Hepatocyte (in vitro differentiated cells): Measurements from ENCODE around the gene SF3B1. TPM values are rescaled to one million over a fixed set of nuclear protein-coding genes. Genes with fewer than 3 reads are reported as not detected.
"Not testable (repeated sequence)": the region's sequence is repeated elsewhere in the genome, so short reads cannot be mapped to it uniquely, and the experiment has no call there.

Source experiments
- DNase-seq: peaks from one replicate; pipeline ENCODE4 v3.0.0-alpha.2; 2016; ENCODE audit warnings: low spot score
- H2AFZ ChIP-seq: fragments of 200-600 bp; sonication (generic); 2 replicates; pipeline ENCODE4 v1.6.0; 2016; ENCODE audit warnings: antibody characterized with exemption, mild to moderate bottlenecking
- H3K27ac ChIP-seq: fragments of 200-600 bp; sonication (generic); 2 replicates; pipeline ENCODE4 v1.5.1; 2016; ENCODE audit warnings: mild to moderate bottlenecking
- H3K27me3 ChIP-seq: fragments of 200-600 bp; sonication (generic); 2 replicates; pipeline ENCODE4 v1.6.1; 2016
- H3K36me3 ChIP-seq: fragments of 200-600 bp; sonication (generic); replicated peaks from 2 replicates; pipeline ENCODE4 v1.5.1; 2016; ENCODE audit warnings: low read depth; ENCODE audit not compliant: insufficient read depth
- H3K4me1 ChIP-seq: fragments of 200-600 bp; sonication (generic); 2 replicates; pipeline ENCODE4 v1.5.1; 2016; ENCODE audit warnings: mild to moderate bottlenecking, moderate library complexity; ENCODE audit not compliant: insufficient read depth
- H3K4me2 ChIP-seq: fragments of 200-600 bp; sonication (generic); 2 replicates; pipeline ENCODE4 v1.6.0; 2016
- H3K4me3 ChIP-seq: fragments of 200-600 bp; sonication (generic); 2 replicates; pipeline ENCODE4 v1.5.1; 2016; ENCODE audit warnings: mild to moderate bottlenecking
- H3K79me2 ChIP-seq: fragments of 200-600 bp; sonication (generic); 2 replicates; pipeline ENCODE4 v1.6.0; 2017; ENCODE audit warnings: mild to moderate bottlenecking
- H3K9me2 ChIP-seq: fragments of 200-600 bp; sonication (generic); replicated peaks from 2 replicates; pipeline ENCODE4 v1.6.0; 2017; ENCODE audit warnings: mild to moderate bottlenecking; ENCODE audit not compliant: insufficient read depth
- H3K9me3 ChIP-seq: fragments of 200-600 bp; sonication (generic); 2 replicates; pipeline ENCODE4 v1.5.1; 2016; ENCODE audit warnings: low read depth, mild to moderate bottlenecking
- H4K20me1 ChIP-seq: fragments of 200-600 bp; sonication (generic); 2 replicates; pipeline ENCODE4 v1.6.0; 2016; ENCODE audit warnings: mild to moderate bottlenecking; ENCODE audit not compliant: insufficient read depth, poor library complexity, severe bottlenecking
- CTCF ChIP-seq: fragments of 200-600 bp; sonication (generic); IDR thresholded peaks from 2 replicates; pipeline ENCODE4 v1.5.1; 2016; ENCODE audit warnings: antibody characterized with exemption, mild to moderate bottlenecking; ENCODE audit not compliant: poor library complexity
- EZH2 ChIP-seq: fragments of 200-600 bp; sonication (generic); IDR thresholded peaks from 2 replicates; pipeline ENCODE4 v1.6.1; 2016; ENCODE audit warnings: antibody characterized with exemption, mild to moderate bottlenecking, borderline replicate concordance
- EZH2phosphoT487 ChIP-seq: fragments of 200-600 bp; sonication (generic); IDR thresholded peaks from one replicate; pipeline ENCODE4 v1.6.1; 2018; ENCODE audit warnings: antibody characterized with exemption, mild to moderate bottlenecking, low read depth, moderate library complexity; ENCODE audit not compliant: unreplicated experiment, severe bottlenecking
- WGBS: methylation state at CpG from one replicate; pipeline ENCODE4 v1.1.6; 2016; ENCODE audit warnings: low lambda C conversion rate; ENCODE audit errors: missing lambda C conversion rate; 5-methylcytosine and 5-hydroxymethylcytosine counted together
- polyA plus RNA-seq: library from polyadenylated mRNA; unstranded; fragments of >200 nt; fragmentation: Nextera tagmentation; extraction: Ambion mirVana; gene quantifications from 2 replicates; pipeline ENCODE4 v1.2.1, GENCODE V29; 2016
- total RNA-seq: library from RNA; depleted of rRNA; stranded (reverse); fragments of >200 nt; gene quantifications from 2 replicates; pipeline ENCODE4 v1.2.3, GENCODE V29; 2014

The SF3B1 gene
- total and polyA plus RNA-seq, 2 experiments from 2014 or later, result 161 to 321 TPM

GRCh38 chr2:197386242-197386641 lies 48.6 kb downstream of the SF3B1 start:
- DNase-seq, result no peak
- 66% methylated on average over 2 of the region's 2 CpGs for WGBS
- Histone ChIP-seq H3K36me3 (no peaks in the 10 kb centered on the region), H4K20me1 (peaks cover 2% of the 10 kb centered on the region), H3K4me3 (no peak overlapping the region), H3K27ac (no peak overlapping the region), H3K9me3 (no peaks in the 10 kb centered on the region), H2AFZ (no peak overlapping the region), H3K27me3 (no peaks in the 10 kb centered on the region), H3K4me1 (no peaks in the 10 kb centered on the region), H3K79me2 (no peaks in the 10 kb centered on the region), H3K9me2 (no peaks in the 10 kb centered on the region), H3K4me2 (no peak overlapping the region)
- TF ChIP-seq CTCF (no peak), EZH2 (no peak), EZH2phosphoT487 (no peak)

- H2AFZ ChIP-seq, result no peak overlapping the region
- H3K27ac ChIP-seq, result no peak overlapping the region
- no peak overlapping the region for H3K4me3 ChIP-seq
- no peaks in the 10 kb centered on the region for H3K36me3 ChIP-seq
- no peak for DNase-seq
- H3K27me3 ChIP-seq, result no peaks in the 10 kb centered on the region
- H3K4me1 ChIP-seq, result no peaks in the 10 kb centered on the region
- TF ChIP-seq CTCF (no peak), EZH2phosphoT487 (no peak), EZH2 (no peak)
- 69% methylated on average over 4 of the region's 4 CpGs for whole genome bisulfite sequencing
- no peaks in the 10 kb centered on the region for H4K20me1 ChIP-seq
- H3K79me2 ChIP-seq, result no peaks in the 10 kb centered on the region
- no peaks in the 10 kb centered on the region for H3K9me2 ChIP-seq
- H3K9me3 ChIP-seq, result no peaks in the 10 kb centered on the region
- no peak overlapping the region for H3K4me2 ChIP-seq
These were observed 51.0 kb downstream of the SF3B1 start for GRCh38 chr2:197383825-197384224.

- no peak for DNase-seq
- Histone ChIP-seq H3K27ac (no peak overlapping the region), H3K27me3 (no peaks in the 10 kb centered on the region), H3K36me3 (no peaks in the 10 kb centered on the region), H2AFZ (no peak overlapping the region), H3K79me2 (no peaks in the 10 kb centered on the region), H3K4me3 (no peak overlapping the region), H3K4me1 (no peaks in the 10 kb centered on the region), H3K9me3 (no peaks in the 10 kb centered on the region), H4K20me1 (no peaks in the 10 kb centered on the region), H3K9me2 (no peaks in the 10 kb centered on the region), H3K4me2 (no peak overlapping the region)
- 79% methylated on average over 1 of the region's 1 CpG for whole genome bisulfite sequencing
- no peak for TF ChIP-seq EZH2phosphoT487
- no peak for TF ChIP-seq CTCF
- TF ChIP-seq EZH2, result no peak
These were observed 53.2 kb downstream of the SF3B1 start for GRCh38 chr2:197381641-197382040.

GRCh38 chr2:197379918-197380309 lies 54.9 kb downstream of the SF3B1 start:
- H3K27me3 ChIP-seq, H3K4me1 ChIP-seq, H4K20me1 ChIP-seq, H3K36me3 ChIP-seq, H3K27ac ChIP-seq, H3K9me3 ChIP-seq, H2AFZ ChIP-seq, H3K9me2 ChIP-seq, DNase-seq, H3K4me3 ChIP-seq, H3K4me2 ChIP-seq, H3K79me2 ChIP-seq: not testable (repeated sequence)
- 94% methylated on average over 5 of the region's 5 CpGs for WGBS

- H3K36me3 ChIP-seq, H4K20me1 ChIP-seq, H3K4me3 ChIP-seq, H3K4me2 ChIP-seq, H3K79me2 ChIP-seq, H3K9me2 ChIP-seq, H3K4me1 ChIP-seq, H3K27ac ChIP-seq, H2AFZ ChIP-seq, H3K9me3 ChIP-seq, DNase-seq, H3K27me3 ChIP-seq: not testable (repeated sequence)
- WGBS, result 61% methylated on average over 3 of the region's 3 CpGs
These were observed 55.4 kb downstream of the SF3B1 start for GRCh38 chr2:197379308-197379917.
